GM15510 (cell line): Measurements from ENCODE around the gene GLB1L2.

Experiments
- POLR2A ChIP-seq: IDR thresholded peaks from 3 replicates; pipeline ENCODE4 v1.6.1; 2011; ENCODE audit warnings: borderline replicate concordance; ENCODE audit not compliant: insufficient read length; ENCODE audit errors: extremely low read depth

GLB1L2 gene, protein sequence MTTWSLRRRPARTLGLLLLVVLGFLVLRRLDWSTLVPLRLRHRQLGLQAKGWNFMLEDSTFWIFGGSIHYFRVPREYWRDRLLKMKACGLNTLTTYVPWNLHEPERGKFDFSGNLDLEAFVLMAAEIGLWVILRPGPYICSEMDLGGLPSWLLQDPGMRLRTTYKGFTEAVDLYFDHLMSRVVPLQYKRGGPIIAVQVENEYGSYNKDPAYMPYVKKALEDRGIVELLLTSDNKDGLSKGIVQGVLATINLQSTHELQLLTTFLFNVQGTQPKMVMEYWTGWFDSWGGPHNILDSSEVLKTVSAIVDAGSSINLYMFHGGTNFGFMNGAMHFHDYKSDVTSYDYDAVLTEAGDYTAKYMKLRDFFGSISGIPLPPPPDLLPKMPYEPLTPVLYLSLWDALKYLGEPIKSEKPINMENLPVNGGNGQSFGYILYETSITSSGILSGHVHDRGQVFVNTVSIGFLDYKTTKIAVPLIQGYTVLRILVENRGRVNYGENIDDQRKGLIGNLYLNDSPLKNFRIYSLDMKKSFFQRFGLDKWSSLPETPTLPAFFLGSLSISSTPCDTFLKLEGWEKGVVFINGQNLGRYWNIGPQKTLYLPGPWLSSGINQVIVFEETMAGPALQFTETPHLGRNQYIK

DNA sequence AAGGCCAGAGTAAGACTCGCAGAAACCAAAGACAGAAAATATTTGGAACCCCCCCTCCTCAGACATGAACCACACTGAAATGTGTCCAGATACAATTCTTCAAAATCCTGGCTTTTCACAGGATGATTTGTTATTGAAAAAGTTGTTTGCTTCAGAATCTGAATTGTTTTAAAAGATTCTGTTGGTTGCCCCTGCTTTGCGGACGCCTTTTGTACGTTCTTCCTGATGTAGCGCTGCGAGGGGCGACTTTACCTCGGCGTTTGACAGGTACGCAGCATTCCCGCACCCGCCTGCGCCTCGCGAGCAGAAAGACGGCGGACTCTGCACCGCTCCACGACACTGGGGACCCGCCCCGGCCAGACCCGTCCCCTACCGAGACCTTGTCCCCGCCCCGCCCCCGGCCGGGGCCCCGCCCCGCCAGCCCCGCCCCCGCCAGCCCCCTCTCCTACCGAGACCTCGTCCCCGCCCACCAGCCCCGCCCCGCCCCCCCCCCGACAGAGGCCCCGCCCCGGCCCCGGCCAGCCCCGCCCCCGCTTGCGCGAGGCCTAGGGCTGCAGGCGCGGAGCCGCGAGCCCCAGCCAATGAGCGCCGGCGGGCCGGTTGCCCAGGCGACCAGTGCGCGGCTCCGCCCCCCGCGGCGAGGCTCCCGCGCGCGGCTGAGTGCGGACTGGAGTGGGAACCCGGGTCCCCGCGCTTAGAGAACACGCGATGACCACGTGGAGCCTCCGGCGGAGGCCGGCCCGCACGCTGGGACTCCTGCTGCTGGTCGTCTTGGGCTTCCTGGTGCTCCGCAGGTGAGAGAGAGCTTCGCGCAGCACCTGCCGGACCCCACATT, at the start of gene GLB1L2:
TSS of gene GLB1L2 (plus strand) at position 635 of the 835 bp plus-strand sequence. CDS start at position 709, 74 bp downstream.
- TF ChIP-seq POLR2A = peak; percentile 20

DNA sequence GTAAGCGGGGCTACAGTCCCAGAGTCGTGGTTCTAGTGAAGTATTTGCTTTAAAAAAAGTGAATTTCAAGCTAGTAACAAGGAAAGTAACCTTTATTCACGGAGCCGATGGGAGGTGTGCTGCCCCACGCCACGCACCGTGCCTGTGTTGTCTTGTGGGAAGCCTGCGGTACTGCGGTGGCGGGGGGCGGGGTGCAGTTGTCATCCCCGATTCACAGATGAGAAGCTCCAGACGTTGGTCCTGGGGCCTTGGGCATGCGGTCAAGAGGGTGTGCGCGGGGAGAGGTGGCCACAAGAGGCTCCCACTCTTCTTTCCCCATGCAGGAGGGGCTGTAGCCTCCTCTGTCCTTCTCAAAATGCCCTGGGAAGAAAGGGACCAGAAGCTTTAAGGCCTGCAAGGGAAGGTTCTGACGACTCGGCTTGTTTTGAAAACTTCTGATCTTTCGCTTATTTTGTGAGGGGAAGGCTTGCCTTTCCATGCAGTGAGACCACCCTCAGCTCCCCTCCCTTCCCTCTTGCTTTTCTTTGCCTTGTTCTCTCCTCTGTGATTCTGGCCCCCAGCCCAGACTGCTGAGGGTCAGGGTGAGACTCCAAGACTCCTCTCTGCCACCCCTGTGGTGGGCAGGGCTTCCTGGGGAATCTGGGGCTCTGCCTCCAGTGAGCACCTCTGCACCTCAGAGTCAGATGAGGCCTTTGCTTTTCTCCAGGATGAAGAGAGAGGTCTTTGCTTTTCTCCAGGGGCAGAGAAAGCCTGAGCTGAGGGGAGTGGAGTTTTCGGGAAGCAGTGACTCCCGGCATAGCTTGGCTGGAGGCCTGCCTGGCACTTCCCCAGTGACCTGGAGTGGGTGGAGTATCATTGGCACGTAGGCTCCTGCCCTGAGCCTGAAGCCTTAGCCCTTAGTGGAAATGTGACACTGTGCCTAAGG, 49.4 kb upstream of the GLB1L2 start:
- TF ChIP-seq POLR2A = no peak

DNA sequence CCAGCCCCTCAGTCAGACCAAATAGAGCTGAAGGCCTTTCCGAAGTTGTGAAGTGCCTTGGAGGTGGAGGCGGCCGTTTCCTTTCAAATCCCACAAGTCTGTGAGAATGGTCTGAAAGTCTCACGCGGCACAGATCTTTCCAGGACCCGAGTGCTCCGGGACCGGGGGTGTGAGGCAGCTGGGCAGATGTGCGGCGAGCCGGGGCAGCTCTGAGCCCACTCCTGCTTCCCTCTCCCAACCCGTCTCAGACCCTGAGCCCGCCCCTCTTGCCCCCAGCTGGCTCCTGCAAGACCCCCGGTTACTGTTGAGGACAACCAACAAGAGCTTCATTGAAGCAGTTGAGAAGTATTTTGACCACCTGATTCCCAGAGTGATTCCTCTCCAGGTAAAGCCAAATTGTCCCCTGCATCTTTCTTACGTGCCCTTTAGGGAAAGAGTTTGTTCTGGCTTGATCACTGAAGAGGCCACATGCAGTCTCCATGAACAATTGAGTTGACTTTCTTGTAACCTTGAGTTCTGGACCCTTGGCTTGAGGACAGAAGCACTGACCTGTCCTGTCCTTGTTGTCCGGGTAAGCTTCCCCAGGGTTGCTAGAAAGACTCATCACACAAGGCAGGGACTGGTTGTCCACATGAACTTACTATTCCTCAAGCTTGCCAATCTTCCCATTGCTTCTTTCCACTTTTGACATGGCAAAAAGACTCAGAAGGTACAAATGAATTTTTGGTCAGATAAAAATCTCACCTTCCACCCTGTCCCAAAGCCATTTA, 48.1 kb upstream of the GLB1L2 start:
- no peak for TF ChIP-seq POLR2A

DNA sequence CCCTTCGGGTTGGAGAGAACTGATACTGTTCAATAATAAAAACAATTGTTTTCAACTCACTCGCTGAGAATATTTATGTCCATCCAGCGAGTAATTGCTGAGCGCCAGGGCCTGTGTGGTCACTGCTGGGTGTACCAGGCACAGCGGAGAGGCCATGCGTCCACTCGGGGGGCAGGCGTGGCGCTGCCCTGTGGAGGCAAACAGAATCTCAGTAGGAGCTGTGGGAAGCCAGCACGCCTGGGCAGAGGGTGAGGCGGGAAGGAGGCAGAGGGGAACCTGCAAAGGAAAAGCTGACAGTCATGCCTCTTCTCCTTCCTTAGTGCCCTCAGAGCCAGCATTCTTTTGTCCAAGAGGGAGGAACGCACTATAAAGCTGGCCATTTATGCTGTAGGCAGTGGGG, 44.2 kb upstream of the GLB1L2 start:
- TF ChIP-seq POLR2A = no peak

DNA sequence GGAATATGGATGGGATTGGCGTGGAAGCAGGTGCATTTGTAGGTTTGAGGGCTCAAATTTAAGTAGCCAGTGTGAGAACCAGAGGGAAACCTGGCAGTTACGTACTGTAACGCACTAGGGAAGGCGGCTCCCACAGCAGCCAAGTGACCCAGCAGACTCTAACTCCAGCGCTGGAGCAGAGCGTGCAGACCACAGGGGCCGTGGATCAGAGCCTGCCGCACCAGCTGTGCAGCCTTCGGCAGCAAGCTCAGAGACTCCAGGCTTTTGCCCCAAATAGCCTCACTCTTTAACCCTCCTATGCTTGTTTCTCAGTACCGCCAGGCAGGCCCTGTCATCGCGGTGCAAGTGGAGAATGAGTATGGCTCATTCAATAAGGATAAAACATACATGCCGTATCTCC, 43.3 kb upstream of the GLB1L2 start:
- TF ChIP-seq POLR2A = no peak

DNA sequence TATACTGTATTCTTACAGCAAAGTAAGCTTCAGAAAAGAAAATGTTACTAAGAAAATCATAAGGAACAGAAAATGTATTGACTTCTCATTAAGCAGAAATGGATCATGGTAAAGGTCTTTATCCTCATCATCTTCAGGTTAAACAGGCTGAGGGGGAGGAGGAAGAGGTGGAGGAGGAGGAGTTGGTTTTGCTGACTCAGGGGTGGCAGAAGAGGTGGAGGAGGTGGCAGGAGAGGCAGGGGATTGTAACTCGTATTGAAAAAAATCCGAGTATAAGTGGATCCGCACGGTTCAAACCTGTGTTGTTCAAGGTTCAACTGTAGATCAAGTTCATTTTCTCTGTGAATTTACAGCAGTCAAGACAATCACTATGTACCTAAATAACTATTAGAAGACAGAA, 42.6 kb upstream of the GLB1L2 start:
- no peak for TF ChIP-seq POLR2A

DNA sequence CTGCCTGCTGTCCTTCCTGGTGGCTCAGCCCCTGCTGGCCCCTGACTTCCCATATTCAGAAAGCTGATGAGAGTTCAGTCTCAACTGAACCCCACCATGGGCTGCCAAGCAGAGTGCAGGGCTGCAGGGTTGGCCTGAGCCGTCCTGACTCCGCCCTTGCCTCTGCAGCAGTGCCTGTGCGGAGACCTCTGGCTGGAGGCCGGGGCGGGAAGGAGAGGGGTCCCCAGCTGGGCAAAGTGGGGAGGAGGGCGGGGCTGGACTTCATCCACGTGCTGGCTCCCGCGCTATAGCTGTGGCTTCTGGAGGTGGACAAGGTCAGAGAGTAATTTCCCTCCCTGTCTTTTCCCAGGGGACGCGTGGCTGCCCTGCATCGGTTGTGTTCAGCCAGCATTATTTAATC, 42.0 kb upstream of the GLB1L2 start:
- TF ChIP-seq POLR2A = no peak

DNA sequence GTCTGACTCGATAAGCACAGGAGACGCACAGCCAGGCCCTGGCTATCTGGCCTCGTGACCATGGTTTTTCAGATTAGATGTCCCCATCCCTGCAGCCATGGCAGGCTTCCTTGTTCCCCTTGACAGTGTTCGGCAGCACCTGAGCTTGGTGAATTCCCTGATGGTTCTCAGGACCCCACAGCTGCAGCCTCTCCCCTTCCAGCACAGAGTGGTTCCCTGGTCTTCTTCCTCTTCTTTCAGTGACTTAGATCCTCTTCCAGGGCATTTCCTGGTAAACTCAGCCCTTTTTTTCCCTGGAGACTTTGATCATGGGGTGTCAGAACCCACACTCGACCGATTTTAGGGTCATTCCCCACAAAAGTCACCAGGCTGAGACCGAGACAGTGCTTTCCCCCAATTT, 41.1 kb upstream of the GLB1L2 start:
- no peak for TF ChIP-seq POLR2A

DNA sequence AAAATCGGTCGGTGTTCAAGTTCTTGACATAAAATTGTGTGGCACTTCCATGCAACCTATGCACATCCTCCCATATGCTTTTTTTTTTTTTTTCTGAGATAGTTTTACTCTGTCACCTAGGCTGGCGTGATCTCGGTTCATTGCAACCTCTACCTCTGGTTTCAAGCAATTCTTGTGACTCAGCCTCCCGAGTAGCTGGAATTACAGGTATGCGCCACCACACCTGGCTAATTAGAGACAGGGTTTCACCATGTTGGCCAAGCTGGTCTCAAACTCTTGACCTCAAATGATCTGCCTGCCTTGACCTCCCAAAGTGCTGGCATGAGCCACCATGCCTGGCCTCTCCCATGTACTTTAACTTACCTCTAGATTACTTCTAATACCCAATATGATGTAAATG, 40.6 kb upstream of the GLB1L2 start:
- no peak for TF ChIP-seq POLR2A

DNA sequence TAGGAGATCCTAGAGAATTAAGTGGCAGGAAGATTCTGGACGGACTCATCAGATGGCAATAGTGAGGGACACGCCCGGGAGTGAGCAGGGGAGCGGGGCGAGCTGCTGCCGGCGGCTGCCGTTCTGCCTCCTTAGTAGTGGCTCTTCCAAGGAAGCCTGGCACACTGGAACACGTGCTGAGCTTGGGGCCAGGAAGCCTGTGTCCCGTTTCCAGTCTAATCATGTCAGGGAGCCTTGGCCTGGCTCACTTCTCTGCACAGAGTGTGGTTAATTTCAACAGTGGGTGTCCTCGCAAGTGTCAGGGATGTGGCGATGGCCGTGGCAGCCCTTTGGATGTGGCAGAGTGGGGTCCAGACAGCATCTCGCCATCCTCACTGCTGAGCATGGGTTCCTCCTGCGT, 39.1 kb upstream of the GLB1L2 start:
- TF ChIP-seq POLR2A = no peak

DNA sequence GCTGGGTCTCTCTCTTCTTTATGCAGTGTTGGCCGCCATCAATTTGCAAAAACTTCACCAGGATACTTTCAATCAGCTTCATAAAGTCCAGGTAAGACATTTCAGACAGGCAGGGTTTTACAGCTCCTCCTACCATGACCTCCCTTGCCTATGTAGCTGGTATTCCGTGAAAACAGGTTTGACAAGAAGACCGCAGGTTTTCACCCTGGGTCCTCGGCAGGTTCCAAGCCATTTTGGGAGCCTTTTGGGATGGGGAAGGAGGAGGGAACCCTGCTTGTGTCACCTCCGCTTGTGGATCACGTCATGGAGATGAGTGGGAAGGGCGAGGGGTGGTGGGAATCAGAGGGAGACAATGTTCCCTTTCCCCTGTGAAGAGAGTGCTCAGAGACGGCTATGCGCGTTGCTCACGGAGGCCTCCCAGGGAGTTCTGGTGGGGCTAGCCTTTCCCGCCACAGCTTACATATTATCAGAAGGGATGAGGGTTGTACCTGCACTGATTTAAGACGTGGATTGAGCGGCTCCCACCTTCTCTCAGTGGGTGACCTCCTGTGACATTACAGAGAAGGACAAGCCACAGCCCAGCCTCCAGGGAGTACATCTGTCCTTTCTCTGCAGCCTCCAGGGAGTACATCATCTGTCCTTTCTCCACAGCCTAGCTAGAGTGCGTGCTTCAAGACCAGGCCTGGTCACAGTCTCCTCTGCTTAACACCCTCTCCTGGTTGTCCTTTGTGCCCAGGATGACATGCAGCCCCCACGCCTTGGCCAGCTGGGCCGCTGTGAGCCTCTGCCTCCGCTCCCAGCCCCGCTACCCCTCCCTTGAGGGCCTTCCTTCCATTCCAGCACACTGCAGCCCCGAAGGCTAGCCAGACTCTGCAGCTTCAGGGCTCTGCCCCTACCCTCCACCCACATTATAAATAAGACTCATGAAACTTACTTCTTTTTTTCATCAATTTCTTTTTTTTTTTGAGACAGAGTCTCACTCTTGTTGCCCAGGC, 38.4 kb upstream of the GLB1L2 start:
- no peak for TF ChIP-seq POLR2A

DNA sequence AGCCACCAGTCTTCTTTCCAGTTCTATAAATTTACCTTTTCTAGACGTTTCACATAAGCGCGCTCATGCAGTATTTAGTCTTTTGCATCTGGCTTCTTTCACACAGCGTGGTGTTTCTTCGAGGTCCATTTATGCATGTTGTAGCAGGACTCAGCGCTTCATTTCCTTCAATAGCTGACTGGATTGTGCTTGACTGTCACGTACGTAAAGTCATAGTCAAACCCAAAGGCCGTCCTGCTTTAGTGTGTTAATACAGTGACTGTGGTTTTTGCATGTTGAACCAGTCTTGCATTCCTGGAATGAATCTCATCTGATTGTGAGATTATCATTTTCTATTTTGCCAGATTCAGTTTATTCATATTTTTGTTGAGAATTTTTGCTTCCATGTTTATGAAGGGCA, 37.1 kb upstream of the GLB1L2 start:
- no peak for TF ChIP-seq POLR2A

DNA sequence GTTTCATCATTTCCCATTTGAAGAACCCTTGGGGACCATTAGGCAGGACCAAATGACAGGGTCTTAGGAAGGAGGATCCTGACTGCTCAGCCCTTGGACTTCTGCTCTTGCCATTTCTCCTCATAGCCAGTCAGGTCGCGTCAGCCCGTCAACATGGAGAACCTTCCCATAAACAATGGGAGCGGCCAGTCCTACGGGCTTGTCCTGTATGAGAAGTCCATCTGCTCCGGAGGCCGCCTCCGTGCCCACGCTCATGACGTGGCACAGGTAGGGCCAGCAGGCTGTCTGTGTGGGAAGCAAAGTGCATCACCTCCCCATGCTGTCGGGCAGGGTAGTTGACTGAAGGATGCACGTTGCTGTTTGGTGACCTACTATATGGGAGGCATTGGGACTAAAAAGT, 19.6 kb upstream of the GLB1L2 start:
- no peak for TF ChIP-seq POLR2A

DNA sequence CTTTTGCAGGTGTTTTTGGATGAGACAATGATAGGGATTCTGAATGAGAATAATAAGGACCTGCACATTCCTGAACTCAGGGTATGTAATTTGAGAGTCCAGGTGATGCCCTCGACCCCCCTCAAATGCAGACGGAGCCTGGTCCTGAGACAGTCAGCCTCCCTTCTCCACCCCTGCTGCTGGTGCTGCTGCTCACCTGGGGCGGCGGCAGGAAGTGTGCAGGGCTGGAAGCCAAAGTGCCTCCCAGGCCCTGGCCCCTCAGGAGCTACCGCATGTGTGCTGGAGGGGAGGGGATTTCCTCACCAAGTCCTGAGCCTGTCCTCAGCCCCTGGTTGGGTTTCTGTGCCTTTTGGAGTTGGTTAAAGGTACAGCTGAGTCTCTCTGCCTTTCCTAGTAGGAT, 19.0 kb upstream of the GLB1L2 start:
- no peak for TF ChIP-seq POLR2A
